HepG2 (cell line): ENCODE data around the gene CCR8. TPM values are rescaled to one million over a fixed set of nuclear protein-coding genes. Genes with fewer than 3 reads are reported as not detected.
"Not testable (repeated sequence)": the region's sequence is repeated elsewhere in the genome, so short reads cannot be mapped to it uniquely, and the experiment has no call there.

Experiments
- ATAC-seq: fragments of 200-7000 bp; cut with Tn5 transposase; 3 replicates; pipeline ENCODE4 v1.9.1; 2020; ENCODE audit warnings: mild to moderate bottlenecking, moderate library complexity
- BruUV-seq: library from RNA; stranded (reverse); fragments of 400-500 nt; replicated peaks from 2 replicates; lab custom pipeline; 2021; lab: Mats Ljungman, UMichigan
- CTCF ChIA-PET: fragments of 300-600 bp; formaldehyde crosslinking; extraction: SDS; loops from one replicate; lab custom pipeline; 2021; ENCODE audit warnings: low total read pairs, inconsistent platforms, low intra/inter-chr PET ratio; lab: Yijun Ruan, JAX
- POLR2A ChIA-PET: fragments of 350-600 bp; sonication (Branson Sonifier 250); formaldehyde crosslinking; loops from one replicate; lab custom pipeline; 2020; ENCODE audit warnings: antibody characterized with exemption, inconsistent platforms; lab: Yijun Ruan, JAX
- DNase-seq: peaks from one replicate; pipeline ENCODE4 v3.0.0-alpha.2; 2015; ENCODE audit warnings: low spot score
- FAIRE-seq: peaks from 3 replicates; lab custom pipeline; 2011; peaks lifted over from hg19 to GRCh38; lab: Jason Lieb, UNC
- H2AFZ ChIP-seq: one replicate; pipeline ENCODE4 v1.6.1; 2011; ENCODE audit warnings: low read length, inconsistent platforms
- H3K27ac ChIP-seq: fragments of 300-600 bp; 3 replicates; pipeline ENCODE4 v1.8.0; 2011; ENCODE audit warnings: mixed run types, mild to moderate bottlenecking, mixed read lengths, low read length, inconsistent platforms; ENCODE audit not compliant: insufficient read depth; ENCODE audit errors: extremely low read length
- H3K27me3 ChIP-seq, 2 experiments: fragments of 200-600 bp in 1 of 2; 2 replicates in 1 of 2; 3 replicates in 1 of 2; pipeline versions ENCODE4 v1.6.0 to v1.8.0; 2011; ENCODE audit warnings: low read length in 2 of 2, mild to moderate bottlenecking in 2 of 2, moderate library complexity in 2 of 2, inconsistent platforms in 1 of 2; ENCODE audit not compliant: insufficient read depth in 2 of 2, control insufficient read depth in 1 of 2
- H3K36me3 ChIP-seq, 2 experiments: fragments of 200-600 bp in 1 of 2; replicated peaks in 1 of 2; 2 replicates in 1 of 2; 3 replicates in 1 of 2; pipeline versions ENCODE4 v1.5.1 to v1.8.0; 2011; ENCODE audit warnings: low read length in 2 of 2, inconsistent platforms in 1 of 2; ENCODE audit not compliant: insufficient read depth in 2 of 2, control insufficient read depth in 1 of 2
- H3K4me1 ChIP-seq: 2 replicates; pipeline ENCODE4 v1.5.1; 2012; ENCODE audit warnings: low read length, inconsistent platforms; ENCODE audit not compliant: insufficient read depth
- H3K4me2 ChIP-seq: 2 replicates; pipeline ENCODE4 v1.6.0; 2011; ENCODE audit warnings: low read depth, low read length, inconsistent platforms
- H3K4me3 ChIP-seq, 3 experiments: fragments of 200-600 bp in 1 of 3; sonication (generic), shearing (Covaris generic) in 1 of 3; replicated peaks in 1 of 3; 2 replicates each; pipeline ENCODE4 v1.5.1; 2011 to 2016; ENCODE audit warnings: low read length in 3 of 3, inconsistent platforms in 2 of 3, low read depth in 2 of 3, mild to moderate bottlenecking in 2 of 3, control low read depth in 1 of 3, mixed read lengths in 1 of 3; ENCODE audit not compliant: insufficient read depth in 1 of 3
- H3K79me2 ChIP-seq: one replicate; pipeline ENCODE4 v1.6.1; 2011; ENCODE audit warnings: low read length, inconsistent platforms; ENCODE audit not compliant: insufficient read depth
- H3K9ac ChIP-seq: 2 replicates; pipeline ENCODE4 v1.6.0; 2011; ENCODE audit warnings: mild to moderate bottlenecking, low read depth, low read length, inconsistent platforms; ENCODE audit not compliant: insufficient read depth
- H3K9me3 ChIP-seq: 2 replicates; pipeline ENCODE4 v1.5.1; 2012; ENCODE audit warnings: mild to moderate bottlenecking, low read length
- H4K20me1 ChIP-seq: 2 replicates; pipeline ENCODE4 v1.6.0; 2011; ENCODE audit warnings: inconsistent platforms, mild to moderate bottlenecking, low read length, moderate library complexity; ENCODE audit not compliant: insufficient read depth
- WGBS: methylation state at CpG from one replicate; pipeline ENCODE4 v1.1.6; 2017; ENCODE audit warnings: low lambda C conversion rate; 5-methylcytosine and 5-hydroxymethylcytosine counted together
- in situ Hi-C: cut with HindIII; loops from 2 replicates; pipeline ENCODE4 v1.10.0; 2017; ENCODE audit warnings: low pct_unique_long_range_greater_than_20kb; ENCODE audit not compliant: extremely low pct_ligation_motif_present
- intact Hi-C: fragments of 100-400 bp; cut with micrococcal nuclease; formaldehyde crosslinking; loops from one replicate; pipeline ENCODE4 v1.10.0; 2022; ENCODE audit not compliant: unreplicated experiment
- polyA plus RNA-seq, 8 experiments: library from polyadenylated mRNA; depleted of rRNA in 3 of 8; stranded (reverse) in 7 of 8; unstranded in 1 of 8; fragments of >200 nt; fragmentation: Illumina TruSeq in 4 of 8; extraction: Trizol in 4 of 8; gene quantifications; 2 replicates each; pipeline versions ENCODE4 v1.2.1 to v1.2.3, GENCODE V29; 2011 to 2016; ENCODE audit warnings: low read depth in 4 of 8, missing spikeins in 1 of 8, mixed read lengths in 1 of 8; ENCODE audit not compliant: insufficient read depth in 1 of 8
- total RNA-seq, 5 experiments: library from RNA; depleted of rRNA; stranded (reverse); fragments of >200 nt; fragmentation: Illumina TruSeq; extraction: Trizol; gene quantifications; 2 replicates each; pipeline ENCODE4 v1.2.3, GENCODE V29; 2016; ENCODE audit warnings: low read depth in 1 of 5

Gene CCR8
- total and polyA plus RNA-seq, 2 of the 13 experiments (the other 11 are each of a cell fraction or from before 2014, with no cell fraction given): not detected

DNA sequence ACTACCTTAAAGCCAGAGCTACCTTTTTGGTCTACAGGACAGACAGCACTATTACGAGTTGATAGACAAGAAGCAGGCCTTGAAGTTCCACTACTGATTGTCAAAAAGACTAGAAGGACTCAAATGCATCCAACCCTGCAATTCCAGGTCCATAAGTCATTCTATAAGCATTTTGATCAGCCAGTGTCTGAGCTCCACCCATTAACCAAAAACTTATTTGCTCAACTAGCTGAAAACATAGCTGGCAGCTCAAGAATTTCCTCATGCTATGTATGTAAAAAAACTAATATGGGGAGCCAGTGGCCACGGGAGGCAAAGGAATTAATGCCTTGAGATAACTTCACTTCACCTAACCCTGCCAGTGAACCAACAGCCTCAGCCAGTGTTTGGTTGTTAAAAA lies 21.6 kb downstream of the CCR8 start:
- CTCF ChIA-PET, H3K9me3 ChIP-seq, DNase-seq, intact Hi-C loops, POLR2A ChIA-PET, H3K36me3 ChIP-seq, ATAC-seq, H4K20me1 ChIP-seq, H3K4me3 ChIP-seq, H3K79me2 ChIP-seq, H3K27me3 ChIP-seq, in situ Hi-C loops, H3K9ac ChIP-seq, FAIRE-seq, H3K27ac ChIP-seq, H3K4me2 ChIP-seq, H2AFZ ChIP-seq, BruUV-seq: not testable (repeated sequence)
- peaks cover 18% of the 10 kb centered on the region for H3K4me1 ChIP-seq
- 0% methylated on average over 2 of the region's 2 CpGs for WGBS

DNA sequence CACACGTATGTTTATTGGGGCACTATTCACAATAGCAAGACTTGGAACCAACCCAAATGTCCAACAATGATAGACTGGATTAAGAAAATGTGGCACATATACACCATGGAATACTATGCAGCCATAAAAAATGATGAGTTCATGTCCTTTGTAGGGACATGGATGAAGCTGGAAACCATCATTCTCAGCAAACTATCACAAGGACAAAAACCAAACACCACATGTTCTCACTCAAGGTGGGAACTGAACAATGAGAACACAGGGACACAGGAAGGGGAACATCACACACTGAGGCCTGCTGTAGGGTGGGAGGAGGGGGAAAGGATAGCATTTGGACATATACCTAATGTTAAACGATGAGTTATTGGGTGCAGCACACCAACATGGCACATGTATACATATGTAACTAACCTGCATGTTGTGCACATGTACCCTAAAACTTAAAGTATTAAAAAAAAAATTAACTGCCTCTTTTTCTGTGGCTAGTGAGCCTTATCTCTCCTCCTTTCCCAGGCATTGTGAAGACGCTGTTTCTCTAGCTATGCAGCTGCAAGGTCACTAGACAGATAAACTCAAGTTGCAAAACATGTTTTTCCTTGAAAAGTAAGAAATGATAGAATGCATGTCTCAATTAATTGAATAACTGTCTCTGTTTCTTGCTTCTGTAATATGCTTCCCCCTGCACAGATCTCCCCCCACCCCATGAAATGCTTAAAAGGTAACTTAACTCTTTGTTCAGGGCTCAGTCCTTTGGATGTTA lies 23.8 kb downstream of the CCR8 start:
- H3K4me2 ChIP-seq, H4K20me1 ChIP-seq, DNase-seq, H3K27ac ChIP-seq, H3K79me2 ChIP-seq, intact Hi-C loops, POLR2A ChIA-PET, H3K4me3 ChIP-seq, H3K9me3 ChIP-seq, FAIRE-seq, CTCF ChIA-PET, H3K36me3 ChIP-seq, ATAC-seq, in situ Hi-C loops, H3K27me3 ChIP-seq, H2AFZ ChIP-seq, BruUV-seq, H3K9ac ChIP-seq: not testable (repeated sequence)
- 10% methylated on average over 3 of the region's 3 CpGs for WGBS
- peaks cover 12% of the 10 kb centered on the region for H3K4me1 ChIP-seq
